DND-41 (cell line): Measurements from ENCODE around the gene SUDS3.

Source experiments
- ATAC-seq: fragments of 200-7000 bp; cut with Tn5 transposase; 3 replicates; pipeline ENCODE4 v1.9.1; 2021; ENCODE audit warnings: low read depth; ENCODE audit not compliant: insufficient read depth
- DNase-seq: peaks from one replicate; pipeline ENCODE4 v3.0.0-alpha.2; 2020
- H2AFZ ChIP-seq: 2 replicates; pipeline ENCODE4 v1.6.0; 2012; ENCODE audit warnings: low read depth, low read length
- H3K27ac ChIP-seq: 2 replicates; pipeline ENCODE4 v1.5.1; 2012; ENCODE audit warnings: low read length, inconsistent platforms
- H3K27me3 ChIP-seq: fragments of 200-600 bp; sonication (generic); 2 replicates; pipeline ENCODE4 v1.6.0; 2012; ENCODE audit warnings: low read length, mild to moderate bottlenecking, inconsistent platforms; ENCODE audit not compliant: insufficient read depth, poor library complexity
- H3K36me3 ChIP-seq: 2 replicates; pipeline ENCODE4 v1.5.1; 2012; ENCODE audit warnings: low read length, inconsistent platforms; ENCODE audit not compliant: insufficient read depth
- H3K4me1 ChIP-seq: 2 replicates; pipeline ENCODE4 v1.5.1; 2012; ENCODE audit warnings: mild to moderate bottlenecking, low read length; ENCODE audit not compliant: insufficient read depth
- H3K4me2 ChIP-seq: 2 replicates; pipeline ENCODE4 v1.6.0; 2012; ENCODE audit warnings: mild to moderate bottlenecking, moderate library complexity, low read length, inconsistent platforms; ENCODE audit not compliant: insufficient read depth
- H3K4me3 ChIP-seq, 2 experiments: fragments of 200-600 bp in 1 of 2; shearing (Covaris generic) in 1 of 2; 2 replicates each; pipeline ENCODE4 v1.5.1; 2012 to 2016; ENCODE audit warnings: inconsistent platforms in 2 of 2, low read length in 2 of 2, mild to moderate bottlenecking in 2 of 2, low read depth in 1 of 2, moderate library complexity in 1 of 2
- H3K79me2 ChIP-seq: 2 replicates; pipeline ENCODE4 v1.6.0; 2012; ENCODE audit warnings: low read length, inconsistent platforms; ENCODE audit not compliant: insufficient read depth
- H3K9ac ChIP-seq: 2 replicates; pipeline ENCODE4 v1.6.0; 2012; ENCODE audit warnings: low read depth, mild to moderate bottlenecking, inconsistent platforms, low read length, moderate library complexity
- H3K9me3 ChIP-seq: 2 replicates; pipeline ENCODE4 v1.5.1; 2012; ENCODE audit warnings: low read length, moderate library complexity, mild to moderate bottlenecking, inconsistent platforms; ENCODE audit not compliant: insufficient read depth, severe bottlenecking
- H4K20me1 ChIP-seq: 2 replicates; pipeline ENCODE4 v1.6.0; 2012; ENCODE audit warnings: low read length; ENCODE audit not compliant: insufficient read depth
- CTCF ChIP-seq: IDR thresholded peaks from 2 replicates; pipeline ENCODE4 v1.5.1; 2012; ENCODE audit warnings: borderline replicate concordance, low read length, moderate library complexity, mild to moderate bottlenecking; ENCODE audit not compliant: poor library complexity, severe bottlenecking; ENCODE audit errors: extremely low read depth
- EZH2 ChIP-seq: IDR thresholded peaks from 3 replicates; pipeline ENCODE4 v1.6.1; 2012; ENCODE audit warnings: borderline replicate concordance, low read depth, mild to moderate bottlenecking, moderate library complexity, low read length, inconsistent platforms; ENCODE audit not compliant: severe bottlenecking

SUDS3 gene

GRCh38 chr12:118371321-118372282 is 4.8 kb upstream of the SUDS3 start:
- H3K36me3 ChIP-seq = no peaks in the 10 kb centered on the region; the same call in 1 of the 2 replicates
- H4K20me1 ChIP-seq = peaks cover 13% of the 10 kb centered on the region; the same call in 1 of the 2 replicates
- DNase-seq (peak; percentile 18), ATAC-seq (no peak)
- H3K27me3 ChIP-seq = peaks cover 15% of the 10 kb centered on the region
- peak overlapping the region; percentile 87 for H3K4me2 ChIP-seq
- H3K4me1 ChIP-seq = peaks cover 44% of the 10 kb centered on the region
- peak overlapping the region; percentile 59 to 96 for H3K4me3 ChIP-seq
- no peak overlapping the region; the same call in 1 of the 2 replicates for H3K27ac ChIP-seq
- H3K9ac ChIP-seq = peak overlapping the region; percentile 62
- no peaks in the 10 kb centered on the region for H3K9me3 ChIP-seq
- peaks cover 19% of the 10 kb centered on the region for H3K79me2 ChIP-seq
- TF ChIP-seq CTCF = no peak
- peak; percentile 87 for TF ChIP-seq EZH2
- peak overlapping the region; percentile 60 for H2AFZ ChIP-seq

DNA sequence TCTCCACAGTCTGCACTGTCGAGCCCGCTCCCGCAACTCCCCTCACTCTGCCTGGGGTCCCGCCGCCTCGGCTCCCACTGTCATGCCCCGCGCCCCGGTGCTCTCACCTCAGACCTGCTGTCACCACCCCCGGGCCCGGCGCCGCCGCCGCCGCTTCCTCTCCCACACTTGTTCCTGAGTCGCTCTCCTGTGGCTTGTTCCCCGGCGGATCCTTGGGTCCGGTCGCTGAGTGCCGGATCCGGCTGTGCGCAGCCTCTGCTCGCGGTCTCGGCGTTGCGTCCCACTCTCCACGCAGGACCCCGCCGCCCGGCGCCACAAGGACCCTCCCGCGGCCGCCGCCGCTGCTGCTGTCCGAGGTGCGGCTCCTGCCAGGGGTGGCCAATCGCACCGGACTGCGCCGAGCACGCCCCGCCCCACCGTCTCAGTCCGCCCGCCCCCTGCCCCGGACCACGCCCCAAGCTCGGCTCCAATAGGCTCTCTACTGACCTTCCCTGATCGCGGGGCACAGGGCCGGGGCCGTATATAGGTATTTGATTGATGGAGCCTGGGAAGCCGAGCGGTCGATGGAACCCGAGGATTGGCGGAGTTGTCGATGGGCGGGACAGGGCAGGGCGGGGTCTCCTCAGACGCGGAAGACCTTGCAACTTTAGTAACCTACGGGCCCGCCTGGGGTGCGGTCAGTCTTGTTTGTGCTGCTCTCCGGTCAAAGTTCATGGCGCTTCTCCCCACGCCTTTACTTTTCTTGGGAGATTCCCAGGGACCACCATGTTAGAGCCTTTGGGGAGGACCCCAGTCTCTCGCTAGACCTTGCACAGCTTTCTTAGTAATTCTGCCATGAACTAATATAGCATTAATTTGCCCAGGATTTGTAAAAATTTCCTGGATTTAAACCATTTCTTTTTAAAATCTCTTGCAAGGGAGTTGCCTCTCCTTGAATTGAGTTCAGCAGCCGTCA is 3.5 kb upstream of the SUDS3 start, which contains the start of gene TAOK3:
Gene TAOK3 (minus strand): TSS at position 367 of the 955 bp plus-strand sequence. CDS start 117,340 bp downstream, outside the sequence.
- peaks cover 15% of the 10 kb centered on the region for H3K27me3 ChIP-seq
- H3K4me3 ChIP-seq = peak within 1 kb of the TSS; percentile 74 to 96
- no peak for TF ChIP-seq EZH2
- no peak for TF ChIP-seq CTCF
- H3K27ac ChIP-seq = peak within 1 kb of the TSS; percentile 75
- H3K4me2 ChIP-seq = peak within 1 kb of the TSS; percentile 87
- peak within 1 kb of the TSS; percentile 70 for H3K9ac ChIP-seq
- peak; percentile 86 for ATAC-seq
- peaks cover 32% of the 10 kb centered on the region for H3K79me2 ChIP-seq
- H2AFZ ChIP-seq = peak within 1 kb of the TSS; percentile 87
- H3K4me1 ChIP-seq = peaks cover 53% of the 10 kb centered on the region
- H3K9me3 ChIP-seq = no peaks in the 10 kb centered on the region
- no peaks in the 10 kb centered on the region; the same call in 1 of the 2 replicates for H3K36me3 ChIP-seq
- H4K20me1 ChIP-seq = peaks cover 23% of the 10 kb centered on the region
- peak; percentile 98 for DNase-seq

DNA sequence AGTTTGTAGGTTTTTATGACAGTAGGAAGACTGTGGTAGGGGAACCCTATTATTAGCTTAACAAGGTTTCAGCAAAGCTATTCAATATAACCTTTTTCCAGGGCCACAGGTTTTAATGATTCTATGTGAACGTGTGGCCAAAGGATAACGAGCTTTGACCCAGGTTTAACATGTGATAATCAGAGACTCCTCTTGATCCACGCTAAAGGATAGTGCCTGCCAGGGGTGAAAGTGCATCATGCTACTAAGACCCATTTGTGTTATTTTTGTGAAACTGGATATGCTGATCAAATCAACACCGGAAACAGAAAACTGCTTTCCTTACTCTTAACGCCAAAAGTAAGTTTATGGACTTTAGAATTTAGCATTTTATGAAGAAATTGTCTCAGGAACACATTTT is 2.7 kb upstream of the SUDS3 start:
- peak overlapping the region; percentile 78; the same call in 1 of the 2 replicates for H2AFZ ChIP-seq
- TF ChIP-seq EZH2 = no peak
- no peak for TF ChIP-seq CTCF
- peaks cover 61% of the 10 kb centered on the region for H3K4me1 ChIP-seq
- ATAC-seq (no peak), DNase-seq (no peak)
- peaks cover 15% of the 10 kb centered on the region for H3K27me3 ChIP-seq
- H4K20me1 ChIP-seq = peaks cover 23% of the 10 kb centered on the region
- H3K9me3 ChIP-seq = no peaks in the 10 kb centered on the region
- peak overlapping the region; percentile 75 for H3K27ac ChIP-seq
- H3K9ac ChIP-seq = peak overlapping the region; percentile 70
- no peaks in the 10 kb centered on the region; the same call in 1 of the 2 replicates for H3K36me3 ChIP-seq
- H3K79me2 ChIP-seq = peaks cover 40% of the 10 kb centered on the region
- peak overlapping the region; percentile 87 for H3K4me2 ChIP-seq
- peak overlapping the region; percentile 74 to 96 for H3K4me3 ChIP-seq
